Measurements from ENCODE around the gene AMZ1.
"Not testable (repeated sequence)": the region's sequence is repeated elsewhere in the genome, so short reads cannot be mapped to it uniquely, and the experiment has no call there.

AMZ1 gene

GRCh38 chr7:2711895-2712675 is 24.1 kb downstream of the AMZ1 start:
- DNase-seq (ENCODE audit: low spot score), result no peak

- DNase-seq (ENCODE audit: low spot score), result no peak
These were observed 25.4 kb downstream of the AMZ1 start for GRCh38 chr7:2713370-2713769.

GRCh38 chr7:2713978-2714377 is 26.0 kb downstream of the AMZ1 start:
- no peak for DNase-seq (ENCODE audit: low spot score)

- no peak for DNase-seq (ENCODE audit: low spot score)
These were observed 26.6 kb downstream of the AMZ1 start for GRCh38 chr7:2714636-2715035.

- no peak for DNase-seq (ENCODE audit: low spot score)
These were observed 27.6 kb downstream of the AMZ1 start for GRCh38 chr7:2715341-2716231.

- DNase-seq (ENCODE audit: low spot score), result no peak
These were observed 28.5 kb downstream of the AMZ1 start for GRCh38 chr7:2716488-2716887.

GRCh38 chr7:2716906-2717292 is 28.9 kb downstream of the AMZ1 start:
- DNase-seq (ENCODE audit: low spot score), result no peak

- DNase-seq (ENCODE audit: low spot score), result peak; percentile 78
These were observed 29.6 kb downstream of the AMZ1 start for GRCh38 chr7:2717293-2718261.

- DNase-seq (ENCODE audit: low spot score), result no peak
These were observed 30.4 kb downstream of the AMZ1 start for GRCh38 chr7:2718296-2718965.

GRCh38 chr7:2719007-2719406 is 31.0 kb downstream of the AMZ1 start:
- DNase-seq (ENCODE audit: low spot score), result peak; percentile 74

- no peak for DNase-seq (ENCODE audit: low spot score)
These were observed 32.0 kb downstream of the AMZ1 start for GRCh38 chr7:2720024-2720423.

- no peak for DNase-seq (ENCODE audit: low spot score)
These were observed 33.8 kb downstream of the AMZ1 start for GRCh38 chr7:2721842-2722241.

- no peak for DNase-seq (ENCODE audit: low spot score)
These were observed 34.6 kb downstream of the AMZ1 start for GRCh38 chr7:2722591-2722990.

GRCh38 chr7:2723138-2723850 is 35.3 kb downstream of the AMZ1 start:
- no peak for DNase-seq (ENCODE audit: low spot score)

GRCh38 chr7:2724036-2724435 is 36.0 kb downstream of the AMZ1 start:
- DNase-seq (ENCODE audit: low spot score), result not testable (repeated sequence)

GRCh38 chr7:2724453-2725177 is 36.6 kb downstream of the AMZ1 start:
- no peak for DNase-seq (ENCODE audit: low spot score)

GRCh38 chr7:2725178-2726105 is 37.4 kb downstream of the AMZ1 start:
- DNase-seq (ENCODE audit: low spot score), result no peak

GRCh38 chr7:2726316-2727018 is 38.5 kb downstream of the AMZ1 start:
- DNase-seq (ENCODE audit: low spot score), result no peak

Measured in hematopoietic multipotent progenitor cell treated with erythropoietin and hydrocortisone succinate and interleukin-3 and kit ligand, for 17 days (in vitro differentiated cells).